Measurements from ENCODE around the gene HDAC4. TPM values are rescaled to one million over a fixed set of nuclear protein-coding genes. Genes with fewer than 3 reads are reported as not detected.

HDAC4 gene
- total RNA-seq, 6 donors from 2014 or later = 16.1 to 108 (median 45.0) TPM

DNA sequence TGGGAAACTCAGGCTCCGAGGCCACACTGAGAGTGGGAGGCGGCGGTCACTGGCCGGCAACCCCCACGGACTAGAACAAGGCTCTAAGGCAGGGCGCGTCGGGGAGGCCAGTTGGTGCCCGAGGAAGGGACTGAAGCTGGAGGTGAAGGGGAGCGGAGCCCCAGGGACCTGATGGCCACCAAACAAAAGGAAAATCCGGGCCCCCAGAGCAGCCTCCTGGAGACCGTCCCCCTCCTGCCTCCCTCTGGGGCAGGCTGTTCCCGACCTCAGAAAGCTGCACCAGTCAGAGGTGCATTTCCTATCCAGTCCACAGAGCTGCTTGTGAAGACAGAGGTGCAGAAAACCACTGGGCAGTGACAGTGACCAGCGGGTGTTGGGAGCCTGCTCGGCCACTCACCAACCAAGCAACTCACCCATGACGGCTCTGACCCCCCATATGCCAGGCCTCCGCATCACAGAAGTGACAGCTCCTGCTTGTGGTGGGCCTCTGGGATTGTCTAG is 380.2 kb downstream of the HDAC4 start:
- H3K27me3 ChIP-seq = no peaks in the 10 kb centered on the region
- no peak for TF ChIP-seq POLR2AphosphoS5 (IDR thresholded peaks at IDR 0.05)
- TF ChIP-seq EP300 (IDR thresholded peaks at IDR 0.05) = no peak
- TF ChIP-seq, protein P1, sequence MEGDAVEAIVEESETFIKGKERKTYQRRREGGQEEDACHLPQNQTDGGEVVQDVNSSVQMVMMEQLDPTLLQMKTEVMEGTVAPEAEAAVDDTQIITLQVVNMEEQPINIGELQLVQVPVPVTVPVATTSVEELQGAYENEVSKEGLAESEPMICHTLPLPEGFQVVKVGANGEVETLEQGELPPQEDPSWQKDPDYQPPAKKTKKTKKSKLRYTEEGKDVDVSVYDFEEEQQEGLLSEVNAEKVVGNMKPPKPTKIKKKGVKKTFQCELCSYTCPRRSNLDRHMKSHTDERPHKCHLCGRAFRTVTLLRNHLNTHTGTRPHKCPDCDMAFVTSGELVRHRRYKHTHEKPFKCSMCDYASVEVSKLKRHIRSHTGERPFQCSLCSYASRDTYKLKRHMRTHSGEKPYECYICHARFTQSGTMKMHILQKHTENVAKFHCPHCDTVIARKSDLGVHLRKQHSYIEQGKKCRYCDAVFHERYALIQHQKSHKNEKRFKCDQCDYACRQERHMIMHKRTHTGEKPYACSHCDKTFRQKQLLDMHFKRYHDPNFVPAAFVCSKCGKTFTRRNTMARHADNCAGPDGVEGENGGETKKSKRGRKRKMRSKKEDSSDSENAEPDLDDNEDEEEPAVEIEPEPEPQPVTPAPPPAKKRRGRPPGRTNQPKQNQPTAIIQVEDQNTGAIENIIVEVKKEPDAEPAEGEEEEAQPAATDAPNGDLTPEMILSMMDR (IDR thresholded peaks at IDR 0.05) = no peak
- TF ChIP-seq POLR2A (IDR thresholded peaks at IDR 0.05) = no peak
- ATAC-seq (ENCODE audit: low FRiP score in 2 of 2) = no peak
- no peak overlapping the region for H3K4me3 ChIP-seq
- no peak overlapping the region for H3K27ac ChIP-seq
- peak in 1 of 2 donors; percentile 64 for DNase-seq
- no peaks in the 10 kb centered on the region for H3K4me1 ChIP-seq
- no peaks in the 10 kb centered on the region for H3K36me3 ChIP-seq
- WGBS, 2 donors = 89 to 93% methylated on average over 15 to 17 of the region's 17 CpGs
- H3K9me3 ChIP-seq = no peaks in the 10 kb centered on the region

DNA sequence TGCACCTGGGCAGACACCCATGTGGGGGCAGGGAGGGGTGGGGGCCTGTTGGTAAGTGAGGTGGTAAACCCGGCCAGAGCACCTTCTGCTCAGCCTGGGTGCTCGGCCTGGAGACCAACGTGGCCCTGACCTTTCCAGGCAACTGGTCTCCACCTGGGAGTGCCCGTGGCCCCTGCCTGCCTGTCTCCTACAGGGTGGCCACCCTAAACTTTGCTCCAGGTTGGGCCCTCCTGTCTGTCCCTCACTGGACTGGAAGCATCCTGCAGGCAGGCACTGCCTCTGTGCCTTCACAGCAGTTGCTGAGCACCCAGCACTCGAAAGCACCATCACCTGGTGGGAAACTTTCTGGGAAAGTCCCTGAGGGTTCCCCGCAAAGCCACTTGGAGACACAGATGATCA is 381.6 kb downstream of the HDAC4 start:
- no peak for ATAC-seq (ENCODE audit: low FRiP score in 2 of 2)
- Histone ChIP-seq H3K27ac (no peak overlapping the region), H3K36me3 (no peaks in the 10 kb centered on the region)

GRCh38 chr2:239018271-239019182 is 382.3 kb downstream of the HDAC4 start:
- DNase-seq (no peak), ATAC-seq (ENCODE audit: low FRiP score in 2 of 2) (no peak)
- H3K36me3 ChIP-seq = no peaks in the 10 kb centered on the region
- H3K4me1 ChIP-seq = no peaks in the 10 kb centered on the region
- TF ChIP-seq, protein P1 (IDR thresholded peaks at IDR 0.05) = no peak
- TF ChIP-seq POLR2AphosphoS5 (IDR thresholded peaks at IDR 0.05) (no peak), EP300 (IDR thresholded peaks at IDR 0.05) (no peak), POLR2A (IDR thresholded peaks at IDR 0.05) (no peak)
- WGBS, 2 donors = 83 to 89% methylated on average over 15 to 17 of the region's 17 CpGs
- no peak overlapping the region for H3K4me3 ChIP-seq
- no peaks in the 10 kb centered on the region for H3K9me3 ChIP-seq
- H3K27me3 ChIP-seq = no peaks in the 10 kb centered on the region
- no peak overlapping the region for H3K27ac ChIP-seq

More for the DNA sequence above, 381.6 kb downstream of the HDAC4 start:
- WGBS, 2 donors = 80 to 83% methylated on average over 1 to 6 of the region's 6 CpGs
- TF ChIP-seq EP300 (IDR thresholded peaks at IDR 0.05) (no peak), POLR2A (IDR thresholded peaks at IDR 0.05) (no peak), POLR2AphosphoS5 (IDR thresholded peaks at IDR 0.05) (no peak)
- TF ChIP-seq, protein P1 (IDR thresholded peaks at IDR 0.05) = no peak
- no peaks in the 10 kb centered on the region for H3K9me3 ChIP-seq
- DNase-seq = peak in 1 of 2 donors; percentile 37
- no peak overlapping the region for H3K4me3 ChIP-seq
- H3K4me1 ChIP-seq = no peaks in the 10 kb centered on the region
- H3K27me3 ChIP-seq = no peaks in the 10 kb centered on the region

DNA sequence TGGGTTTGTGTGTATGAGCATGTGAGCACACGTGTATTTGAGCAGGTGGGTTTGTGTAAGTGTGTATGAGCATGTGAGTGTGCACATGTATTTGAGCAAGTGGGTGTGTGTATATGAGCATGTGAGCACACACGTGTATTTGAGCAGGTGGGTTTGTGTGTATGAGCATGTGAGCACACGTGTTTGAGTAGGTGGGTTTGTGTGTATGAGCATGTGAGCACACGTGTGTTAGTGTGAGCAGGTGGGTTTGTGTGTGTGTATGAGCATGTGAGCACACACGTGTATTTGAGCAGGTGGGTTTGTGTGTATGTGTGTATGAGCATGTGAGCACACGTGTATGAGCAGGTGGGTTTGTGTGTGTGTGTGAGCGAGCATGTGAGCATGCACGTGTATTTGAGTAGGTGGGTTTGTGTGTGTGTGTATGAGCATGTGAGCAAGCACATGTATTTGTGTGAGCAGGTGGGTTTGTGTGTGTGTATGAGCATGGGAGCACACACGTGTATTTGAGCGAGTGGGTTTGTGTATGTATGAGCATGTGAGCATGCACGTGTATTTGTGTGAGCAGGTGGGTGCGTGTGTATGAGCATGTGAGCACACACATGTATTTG is 383.2 kb downstream of the HDAC4 start:
- DNase-seq (no peak), ATAC-seq (ENCODE audit: low FRiP score in 2 of 2) (no peak)
- no peak for TF ChIP-seq POLR2A (IDR thresholded peaks at IDR 0.05)
- TF ChIP-seq, protein P1 (IDR thresholded peaks at IDR 0.05) = no peak
- no peak for TF ChIP-seq POLR2AphosphoS5 (IDR thresholded peaks at IDR 0.05)
- TF ChIP-seq EP300 (IDR thresholded peaks at IDR 0.05) = no peak
- Histone ChIP-seq H3K27ac (no peak overlapping the region), H3K9me3 (no peaks in the 10 kb centered on the region), H3K27me3 (no peaks in the 10 kb centered on the region), H3K36me3 (no peaks in the 10 kb centered on the region), H3K4me1 (no peaks in the 10 kb centered on the region), H3K4me3 (no peak overlapping the region)
- WGBS, 2 donors = 83 to 90% methylated on average over 12 of the region's 12 CpGs
